Measurements from ENCODE around the gene TP53.

- TF ChIP-seq CTCF (optimal IDR thresholded peaks at IDR 0.05 in 1 of 3, IDR thresholded peaks at IDR 0.05 in 1 of 3, conservative IDR thresholded peaks at IDR 0.05 in 1 of 3; ENCODE audit: extremely low read depth in 1 of 3, insufficient read depth in 2 of 3, low read length in 3 of 3) = no peak
- TF ChIP-seq EZH2 (IDR thresholded peaks at IDR 0.05; ENCODE audit: low read length) = no peak
These were observed 34.3 kb upstream of the TP53 start for GRCh38 chr17:7721612-7722011.
